AG09309 (cell line): ENCODE results near the gene CRADD.

ENCODE experiments used
- DNase-seq: peaks from one replicate; pipeline ENCODE4 v3.0.0-alpha.2; 2010; ENCODE audit warnings: low read depth
- H3K4me3 ChIP-seq: 2 replicates; pipeline ENCODE4 v1.5.1; 2011; ENCODE audit warnings: mild to moderate bottlenecking, low read depth, low read length, moderate library complexity; ENCODE audit not compliant: control insufficient read depth
- CTCF ChIP-seq: IDR thresholded peaks from 2 replicates; pipeline ENCODE4 v1.5.1; 2011; ENCODE audit warnings: mild to moderate bottlenecking, low read depth, low read length, inconsistent platforms; ENCODE audit not compliant: insufficient read depth, control insufficient read depth; ENCODE audit errors: missing control alignments

CRADD gene

GRCh38 chr12:93756288-93756687 lies 79.1 kb downstream of the CRADD start:
- no peak overlapping the region for H3K4me3 ChIP-seq
- no peak for TF ChIP-seq CTCF
- DNase-seq: no peak

- DNase-seq: no peak
- no peak for TF ChIP-seq CTCF
- no peak overlapping the region for H3K4me3 ChIP-seq
These were observed 80.9 kb downstream of the CRADD start for GRCh38 chr12:93757792-93758694.

GRCh38 chr12:93758801-93759373 lies 81.7 kb downstream of the CRADD start:
- H3K4me3 ChIP-seq: no peak overlapping the region
- no peak for TF ChIP-seq CTCF
- no peak for DNase-seq

- DNase-seq: no peak
- no peak for TF ChIP-seq CTCF
- no peak overlapping the region for H3K4me3 ChIP-seq
These were observed 82.4 kb downstream of the CRADD start for GRCh38 chr12:93759512-93760081.

GRCh38 chr12:93760275-93760875 lies 83.2 kb downstream of the CRADD start:
- no peak for TF ChIP-seq CTCF
- H3K4me3 ChIP-seq: no peak overlapping the region
- DNase-seq: no peak

- no peak for DNase-seq
- no peak for TF ChIP-seq CTCF
- H3K4me3 ChIP-seq: no peak overlapping the region
These were observed 85.0 kb downstream of the CRADD start for GRCh38 chr12:93762059-93762719.
